Effector CD8-positive, alpha-beta T cell (primary cell): ENCODE measurements around the gene AQP11.

ENCODE experiments used
- DNase-seq: peaks from one replicate; lab custom pipeline; 2025; lab: John Stamatoyannopoulos, UW

AQP11 gene

DNA sequence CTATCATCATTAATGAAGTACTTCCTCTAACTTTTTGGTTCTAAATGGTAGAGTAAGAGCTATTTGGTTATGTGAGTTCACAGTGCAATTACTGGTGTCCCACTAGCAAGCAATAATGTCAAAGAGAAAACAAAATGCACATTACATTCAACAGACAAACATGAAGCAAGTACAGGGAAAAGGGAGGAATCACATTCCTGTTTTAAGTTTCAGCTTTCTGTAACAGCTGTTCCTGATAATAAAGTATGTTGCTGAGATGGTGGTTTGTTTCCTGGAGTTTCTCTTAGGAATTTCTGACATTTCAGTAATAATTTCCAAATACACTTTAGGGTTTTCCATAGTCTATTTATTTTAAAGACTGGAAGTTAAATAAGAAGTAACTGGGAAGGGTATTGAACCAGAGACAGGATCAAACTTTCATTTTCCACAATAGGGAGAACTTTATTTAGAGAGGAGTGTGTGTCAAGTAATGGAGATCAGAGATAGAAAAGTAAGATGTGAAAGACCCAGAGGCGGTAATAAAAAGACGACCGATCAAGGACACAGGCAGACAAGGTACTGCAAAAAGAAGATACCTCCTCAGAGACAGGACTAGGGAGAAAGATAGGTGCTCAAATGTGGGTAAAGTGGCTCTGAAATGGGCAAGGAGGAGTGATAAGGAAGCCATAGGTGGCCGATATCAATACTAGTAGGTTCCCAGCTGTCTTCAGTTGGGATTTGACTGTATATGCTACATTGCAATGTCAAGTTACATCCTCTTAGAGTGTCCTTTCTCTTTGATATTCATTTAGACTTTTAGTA lies 68.7 kb downstream of the AQP11 start:
- DNase-seq, result no peak
